HL-60 (cell line): ENCODE measurements around the gene ABHD8.

Experiments
- DNase-seq, 2 experiments: peaks; one replicate each; pipeline ENCODE4 v3.0.0-alpha.2; 2010 to 2020; ENCODE audit warnings: low read depth in 1 of 2, low spot score in 1 of 2
- H3K27ac ChIP-seq: fragments of 250-450 bp; sonication (Bioruptor Pico); replicated peaks from 2 replicates; pipeline ENCODE4 v1.5.1; 2020; ENCODE audit warnings: mild to moderate bottlenecking, moderate library complexity
- H3K27me3 ChIP-seq: fragments of 250-450 bp; sonication (Bioruptor Pico); 2 replicates; pipeline ENCODE4 v1.5.1; 2021; ENCODE audit warnings: mild to moderate bottlenecking, moderate library complexity; ENCODE audit not compliant: insufficient read depth, poor library complexity, severe bottlenecking
- H3K4me3 ChIP-seq: replicated peaks from 2 replicates; pipeline ENCODE4 v1.5.1; 2011; ENCODE audit warnings: mild to moderate bottlenecking, control low read depth, low read length; ENCODE audit not compliant: insufficient read depth
- GABPA ChIP-seq: IDR thresholded peaks from 2 replicates; pipeline ENCODE4 v1.6.1; 2012; ENCODE audit warnings: low read depth
- POLR2AphosphoS5 ChIP-seq: IDR thresholded peaks from 2 replicates; pipeline ENCODE4 v1.6.1; 2012; ENCODE audit warnings: low read depth
- SPI1 ChIP-seq: IDR thresholded peaks from 2 replicates; pipeline ENCODE4 v1.6.1; 2012; ENCODE audit warnings: low read depth, mild to moderate bottlenecking, borderline replicate concordance
- TF ChIP-seq, protein P1 (sequence below): IDR thresholded peaks from one replicate; pipeline ENCODE4 v1.5.1; 2011; ENCODE audit warnings: low read length, control low read depth, inconsistent platforms; ENCODE audit not compliant: insufficient read depth
- TF ChIP-seq, protein P2 (sequence below): IDR thresholded peaks from 2 replicates; pipeline ENCODE4 v1.6.1; 2012; ENCODE audit warnings: low read depth; ENCODE audit not compliant: insufficient replicate concordance

The ABHD8 gene

DNA sequence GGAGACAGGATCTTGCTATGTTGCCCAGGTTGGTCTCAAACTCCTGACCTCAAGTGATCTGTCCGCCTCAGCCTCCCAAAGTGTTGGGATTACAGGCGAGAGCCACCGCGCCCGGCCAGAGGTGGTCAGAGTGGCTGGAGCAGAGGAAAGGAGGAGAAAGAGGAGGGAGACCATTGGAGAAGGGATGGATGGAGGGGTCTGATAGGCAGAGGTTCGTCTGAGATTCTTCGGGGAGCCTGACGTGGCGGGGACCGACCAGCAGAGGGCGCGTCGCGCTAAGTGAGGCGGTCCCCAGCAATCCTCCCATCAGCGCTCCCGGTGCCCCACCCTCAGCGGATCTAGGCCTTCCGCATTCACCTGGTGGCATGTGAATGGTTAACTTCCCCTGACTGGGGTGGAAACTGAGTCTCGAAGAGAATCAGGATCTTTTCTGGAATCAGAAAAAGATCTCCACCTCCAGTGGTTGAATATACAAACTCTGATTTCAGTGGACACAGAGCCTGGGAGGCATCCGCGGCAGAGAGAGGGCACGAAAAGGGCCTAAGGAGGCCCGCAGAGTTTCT, 43.0 kb upstream of the ABHD8 start:
- TF ChIP-seq, protein P1, sequence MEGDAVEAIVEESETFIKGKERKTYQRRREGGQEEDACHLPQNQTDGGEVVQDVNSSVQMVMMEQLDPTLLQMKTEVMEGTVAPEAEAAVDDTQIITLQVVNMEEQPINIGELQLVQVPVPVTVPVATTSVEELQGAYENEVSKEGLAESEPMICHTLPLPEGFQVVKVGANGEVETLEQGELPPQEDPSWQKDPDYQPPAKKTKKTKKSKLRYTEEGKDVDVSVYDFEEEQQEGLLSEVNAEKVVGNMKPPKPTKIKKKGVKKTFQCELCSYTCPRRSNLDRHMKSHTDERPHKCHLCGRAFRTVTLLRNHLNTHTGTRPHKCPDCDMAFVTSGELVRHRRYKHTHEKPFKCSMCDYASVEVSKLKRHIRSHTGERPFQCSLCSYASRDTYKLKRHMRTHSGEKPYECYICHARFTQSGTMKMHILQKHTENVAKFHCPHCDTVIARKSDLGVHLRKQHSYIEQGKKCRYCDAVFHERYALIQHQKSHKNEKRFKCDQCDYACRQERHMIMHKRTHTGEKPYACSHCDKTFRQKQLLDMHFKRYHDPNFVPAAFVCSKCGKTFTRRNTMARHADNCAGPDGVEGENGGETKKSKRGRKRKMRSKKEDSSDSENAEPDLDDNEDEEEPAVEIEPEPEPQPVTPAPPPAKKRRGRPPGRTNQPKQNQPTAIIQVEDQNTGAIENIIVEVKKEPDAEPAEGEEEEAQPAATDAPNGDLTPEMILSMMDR, result peak; percentile 98
- TF ChIP-seq GABPA (no peak), SPI1 (peak; percentile 12; the same call in 1 of the 2 replicates), POLR2AphosphoS5 (no peak)
- TF ChIP-seq, protein P2, sequence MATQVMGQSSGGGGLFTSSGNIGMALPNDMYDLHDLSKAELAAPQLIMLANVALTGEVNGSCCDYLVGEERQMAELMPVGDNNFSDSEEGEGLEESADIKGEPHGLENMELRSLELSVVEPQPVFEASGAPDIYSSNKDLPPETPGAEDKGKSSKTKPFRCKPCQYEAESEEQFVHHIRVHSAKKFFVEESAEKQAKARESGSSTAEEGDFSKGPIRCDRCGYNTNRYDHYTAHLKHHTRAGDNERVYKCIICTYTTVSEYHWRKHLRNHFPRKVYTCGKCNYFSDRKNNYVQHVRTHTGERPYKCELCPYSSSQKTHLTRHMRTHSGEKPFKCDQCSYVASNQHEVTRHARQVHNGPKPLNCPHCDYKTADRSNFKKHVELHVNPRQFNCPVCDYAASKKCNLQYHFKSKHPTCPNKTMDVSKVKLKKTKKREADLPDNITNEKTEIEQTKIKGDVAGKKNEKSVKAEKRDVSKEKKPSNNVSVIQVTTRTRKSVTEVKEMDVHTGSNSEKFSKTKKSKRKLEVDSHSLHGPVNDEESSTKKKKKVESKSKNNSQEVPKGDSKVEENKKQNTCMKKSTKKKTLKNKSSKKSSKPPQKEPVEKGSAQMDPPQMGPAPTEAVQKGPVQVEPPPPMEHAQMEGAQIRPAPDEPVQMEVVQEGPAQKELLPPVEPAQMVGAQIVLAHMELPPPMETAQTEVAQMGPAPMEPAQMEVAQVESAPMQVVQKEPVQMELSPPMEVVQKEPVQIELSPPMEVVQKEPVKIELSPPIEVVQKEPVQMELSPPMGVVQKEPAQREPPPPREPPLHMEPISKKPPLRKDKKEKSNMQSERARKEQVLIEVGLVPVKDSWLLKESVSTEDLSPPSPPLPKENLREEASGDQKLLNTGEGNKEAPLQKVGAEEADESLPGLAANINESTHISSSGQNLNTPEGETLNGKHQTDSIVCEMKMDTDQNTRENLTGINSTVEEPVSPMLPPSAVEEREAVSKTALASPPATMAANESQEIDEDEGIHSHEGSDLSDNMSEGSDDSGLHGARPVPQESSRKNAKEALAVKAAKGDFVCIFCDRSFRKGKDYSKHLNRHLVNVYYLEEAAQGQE, result no peak
- H3K27ac ChIP-seq, result no peak overlapping the region
- peaks cover 22% of the 10 kb centered on the region for H3K27me3 ChIP-seq
- DNase-seq, result peak in 1 of 2 experiments; percentile 67
- H3K4me3 ChIP-seq, result no peak overlapping the region

DNA sequence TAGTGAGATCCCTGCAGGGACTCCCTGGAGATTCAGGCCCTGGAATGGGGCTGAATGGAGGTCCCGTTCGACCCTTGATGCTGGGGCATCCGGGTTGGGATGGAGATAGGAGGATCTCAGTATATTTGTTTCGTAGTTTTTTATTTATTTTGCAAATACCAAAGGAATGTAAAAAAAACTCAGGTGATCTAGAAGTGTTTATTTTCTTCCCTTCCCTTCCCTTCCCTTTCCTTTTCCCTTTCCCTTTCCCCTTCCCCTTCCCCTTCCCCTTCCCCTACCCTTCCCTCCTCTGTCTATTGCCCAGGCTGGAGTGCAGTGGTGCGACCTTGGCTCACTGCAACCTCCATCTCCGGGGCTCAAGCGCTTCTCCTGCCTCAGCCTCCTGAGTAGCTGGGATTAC, 38.6 kb upstream of the ABHD8 start:
- no peak overlapping the region for H3K27ac ChIP-seq

DNA sequence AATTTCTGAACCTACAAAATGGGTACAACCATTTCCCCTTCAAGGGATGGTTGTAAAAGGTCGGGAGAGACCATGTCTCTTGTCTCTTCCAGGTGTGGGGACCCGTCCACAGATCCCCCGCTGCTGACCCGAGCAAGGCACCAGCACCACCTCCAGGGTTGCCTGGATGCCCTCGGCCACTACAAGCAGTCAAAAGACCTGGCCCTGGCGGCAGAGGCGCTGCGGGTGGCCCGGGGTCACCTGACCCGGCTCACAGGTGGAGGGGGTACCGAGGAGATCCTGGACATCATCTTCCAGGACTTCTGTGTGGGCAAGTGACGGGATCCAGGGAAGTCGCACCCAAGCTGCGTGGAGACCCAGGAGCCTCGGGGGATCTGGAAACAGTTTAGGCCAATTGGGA, 38.2 kb upstream of the ABHD8 start:
- no peaks in the 10 kb centered on the region for H3K27me3 ChIP-seq
- DNase-seq, result no peak
- H3K4me3 ChIP-seq, result no peak overlapping the region
- no peak overlapping the region for H3K27ac ChIP-seq
- TF ChIP-seq, protein P1, result no peak

More for the DNA sequence above, 38.6 kb upstream of the ABHD8 start:
- no peak for TF ChIP-seq GABPA
- TF ChIP-seq, protein P2, result no peak
- TF ChIP-seq SPI1, result no peak
- TF ChIP-seq, protein P1, result no peak
- TF ChIP-seq POLR2AphosphoS5, result no peak
- DNase-seq, result no peak
- Histone ChIP-seq H3K4me3 (no peak overlapping the region), H3K27me3 (no peaks in the 10 kb centered on the region)

DNA sequence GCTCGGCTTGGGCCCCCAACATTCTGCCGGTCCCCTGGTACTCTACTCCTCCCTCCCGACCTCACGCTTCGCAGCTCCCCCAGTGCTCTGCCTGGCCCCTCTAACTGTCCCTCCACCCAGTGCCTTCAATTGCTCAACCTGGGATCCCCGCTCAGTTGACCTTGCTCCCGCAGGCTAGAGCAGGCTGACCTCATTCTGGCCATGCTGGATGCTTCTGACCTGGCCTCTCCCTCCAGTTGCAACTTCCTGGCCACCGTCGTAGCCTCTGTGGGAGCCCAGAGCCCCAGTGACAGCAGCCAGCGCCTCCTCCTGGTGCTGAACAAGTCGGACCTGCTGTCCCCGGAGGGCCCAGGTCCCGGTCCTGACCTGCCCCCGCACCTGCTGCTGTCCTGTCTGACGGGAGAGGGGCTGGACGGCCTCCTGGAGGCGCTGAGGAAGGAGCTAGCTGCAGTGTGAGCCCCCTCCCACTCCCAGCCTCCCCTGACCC, 37.7 kb upstream of the ABHD8 start:
- H3K27ac ChIP-seq, result no peak overlapping the region
- TF ChIP-seq SPI1 (no peak), GABPA (no peak), POLR2AphosphoS5 (no peak)
- TF ChIP-seq, protein P1, result no peak
- TF ChIP-seq, protein P2, result no peak
- no peak for DNase-seq
- no peaks in the 10 kb centered on the region for H3K27me3 ChIP-seq
- no peak overlapping the region for H3K4me3 ChIP-seq
